ENCODE measurements around the gene FAM50A.
A peak's percentile ranks its signal among the peaks of the same experiment; 100 is the strongest.

The FAM50A gene

DNA sequence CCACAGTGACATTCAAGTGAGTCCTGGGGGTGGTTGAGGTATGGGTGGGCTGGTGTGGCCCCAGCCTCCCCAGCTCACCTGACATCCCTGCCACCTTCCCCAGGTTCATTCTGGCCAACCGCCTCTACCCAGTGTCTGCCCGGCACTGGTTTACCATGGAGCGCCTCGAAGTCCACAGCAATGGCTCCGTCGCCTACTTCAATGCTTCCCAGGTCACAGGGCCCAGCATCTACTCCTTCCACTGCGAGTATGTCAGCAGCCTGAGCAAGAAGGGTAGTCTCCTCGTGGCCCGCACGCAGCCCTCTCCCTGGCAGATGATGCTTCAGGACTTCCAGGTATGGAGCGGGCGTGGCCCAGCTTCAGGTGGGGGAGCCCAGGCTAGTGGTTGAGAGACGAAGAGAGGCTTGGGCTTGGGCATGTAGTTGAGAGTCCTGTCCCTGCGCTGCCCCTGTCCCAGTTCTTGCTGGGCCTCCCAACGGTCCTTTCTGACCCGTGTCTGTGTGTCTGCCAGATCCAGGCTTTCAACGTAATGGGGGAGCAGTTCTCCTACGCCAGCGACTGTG lies 8.7 kb upstream of the FAM50A start:
- DNase-seq (ENCODE audit: low read depth), result no peak
- H3K4me3 ChIP-seq (ENCODE audit: low read length), result no peak overlapping the region
- TF ChIP-seq, protein P1, sequence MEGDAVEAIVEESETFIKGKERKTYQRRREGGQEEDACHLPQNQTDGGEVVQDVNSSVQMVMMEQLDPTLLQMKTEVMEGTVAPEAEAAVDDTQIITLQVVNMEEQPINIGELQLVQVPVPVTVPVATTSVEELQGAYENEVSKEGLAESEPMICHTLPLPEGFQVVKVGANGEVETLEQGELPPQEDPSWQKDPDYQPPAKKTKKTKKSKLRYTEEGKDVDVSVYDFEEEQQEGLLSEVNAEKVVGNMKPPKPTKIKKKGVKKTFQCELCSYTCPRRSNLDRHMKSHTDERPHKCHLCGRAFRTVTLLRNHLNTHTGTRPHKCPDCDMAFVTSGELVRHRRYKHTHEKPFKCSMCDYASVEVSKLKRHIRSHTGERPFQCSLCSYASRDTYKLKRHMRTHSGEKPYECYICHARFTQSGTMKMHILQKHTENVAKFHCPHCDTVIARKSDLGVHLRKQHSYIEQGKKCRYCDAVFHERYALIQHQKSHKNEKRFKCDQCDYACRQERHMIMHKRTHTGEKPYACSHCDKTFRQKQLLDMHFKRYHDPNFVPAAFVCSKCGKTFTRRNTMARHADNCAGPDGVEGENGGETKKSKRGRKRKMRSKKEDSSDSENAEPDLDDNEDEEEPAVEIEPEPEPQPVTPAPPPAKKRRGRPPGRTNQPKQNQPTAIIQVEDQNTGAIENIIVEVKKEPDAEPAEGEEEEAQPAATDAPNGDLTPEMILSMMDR (IDR thresholded peaks at IDR 0.05; ENCODE audit: insufficient read depth, low read depth, low read length, missing control alignments), result no peak

DNA sequence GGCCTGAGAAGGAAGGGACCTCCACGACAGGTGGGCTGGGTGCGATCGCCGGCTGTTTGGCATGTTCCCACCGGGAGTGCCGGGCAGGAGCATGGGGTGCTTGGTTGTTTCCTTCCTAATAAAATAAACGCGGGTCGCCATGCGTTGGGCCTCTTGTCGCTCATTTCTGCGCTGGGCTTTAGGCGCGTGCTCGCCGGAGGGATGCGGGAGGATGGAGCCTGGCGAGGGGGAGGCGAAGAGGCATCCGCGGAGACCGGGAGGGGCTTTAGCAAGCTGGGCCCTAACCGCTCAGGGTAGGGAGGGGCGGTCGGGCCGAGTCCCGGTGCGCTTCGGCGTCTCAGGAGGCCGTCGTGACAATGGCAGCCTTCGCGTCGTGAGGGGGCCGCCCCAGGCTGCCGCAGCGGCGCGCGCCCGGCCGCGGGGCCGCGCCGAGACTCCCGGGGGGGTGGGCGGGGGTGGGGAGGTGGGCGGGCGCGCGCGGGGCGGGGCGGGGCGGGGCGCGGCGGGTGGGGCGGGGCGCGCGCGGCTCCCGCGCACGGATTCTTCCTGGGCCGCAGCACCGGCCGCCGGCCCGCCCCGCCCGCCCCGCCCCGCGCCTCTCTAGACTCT lies 7.5 kb upstream of the FAM50A start:
- H3K4me3 ChIP-seq (ENCODE audit: low read length), result peak overlapping the region; percentile 22
- peak; percentile 27 for DNase-seq (ENCODE audit: low read depth)
- TF ChIP-seq, protein P1 (IDR thresholded peaks at IDR 0.05; ENCODE audit: insufficient read depth, low read depth, low read length, missing control alignments), result no peak

DNA sequence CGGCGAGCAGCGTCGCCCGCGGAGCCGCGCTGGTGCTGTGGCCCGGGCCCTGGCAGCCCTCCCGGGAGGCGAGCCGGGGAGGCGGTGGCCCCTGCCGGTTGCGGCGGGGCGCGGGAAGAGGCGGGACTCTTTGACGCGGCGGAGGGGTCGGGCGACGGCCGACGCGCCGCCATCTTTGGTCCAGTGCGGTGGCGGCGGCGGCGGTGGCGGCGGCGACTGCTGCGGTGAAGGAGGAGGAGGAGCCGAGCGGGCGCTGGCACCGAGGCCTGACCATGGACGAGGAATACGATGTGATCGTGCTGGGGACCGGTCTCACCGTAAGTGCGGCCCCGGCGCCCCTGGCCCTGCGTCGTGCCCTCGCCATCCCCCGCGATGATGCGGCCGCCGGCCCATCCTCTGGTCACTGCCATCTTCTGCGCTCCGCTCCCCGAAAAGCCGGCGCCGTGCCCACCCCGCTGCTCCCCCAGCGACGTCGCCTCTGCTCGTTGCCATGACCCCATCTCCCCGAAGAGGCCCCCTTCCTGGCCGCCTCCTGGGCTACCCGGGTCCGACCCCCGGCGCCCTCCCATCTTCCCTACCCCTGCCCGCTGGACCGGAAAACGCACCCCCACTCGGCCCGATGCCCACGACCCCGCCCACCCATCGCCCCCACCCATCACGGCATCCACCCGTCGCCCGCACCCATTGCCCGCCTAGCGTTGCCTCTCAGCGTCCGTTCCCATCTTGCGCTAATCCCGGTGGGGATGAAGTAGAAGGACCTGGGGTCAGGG lies 6.8 kb upstream of the FAM50A start, which contains the start of gene GDI1:
Gene GDI1 (plus strand): TSS at position 172 of the 770 bp plus-strand sequence. CDS start 101 bp downstream, at position 273.
- TF ChIP-seq, protein P1 (IDR thresholded peaks at IDR 0.05; ENCODE audit: insufficient read depth, low read depth, low read length, missing control alignments), result no peak
- DNase-seq (ENCODE audit: low read depth), result peak; percentile 43
- H3K4me3 ChIP-seq (ENCODE audit: low read length), result peak within 1 kb of the TSS; percentile 57

DNA sequence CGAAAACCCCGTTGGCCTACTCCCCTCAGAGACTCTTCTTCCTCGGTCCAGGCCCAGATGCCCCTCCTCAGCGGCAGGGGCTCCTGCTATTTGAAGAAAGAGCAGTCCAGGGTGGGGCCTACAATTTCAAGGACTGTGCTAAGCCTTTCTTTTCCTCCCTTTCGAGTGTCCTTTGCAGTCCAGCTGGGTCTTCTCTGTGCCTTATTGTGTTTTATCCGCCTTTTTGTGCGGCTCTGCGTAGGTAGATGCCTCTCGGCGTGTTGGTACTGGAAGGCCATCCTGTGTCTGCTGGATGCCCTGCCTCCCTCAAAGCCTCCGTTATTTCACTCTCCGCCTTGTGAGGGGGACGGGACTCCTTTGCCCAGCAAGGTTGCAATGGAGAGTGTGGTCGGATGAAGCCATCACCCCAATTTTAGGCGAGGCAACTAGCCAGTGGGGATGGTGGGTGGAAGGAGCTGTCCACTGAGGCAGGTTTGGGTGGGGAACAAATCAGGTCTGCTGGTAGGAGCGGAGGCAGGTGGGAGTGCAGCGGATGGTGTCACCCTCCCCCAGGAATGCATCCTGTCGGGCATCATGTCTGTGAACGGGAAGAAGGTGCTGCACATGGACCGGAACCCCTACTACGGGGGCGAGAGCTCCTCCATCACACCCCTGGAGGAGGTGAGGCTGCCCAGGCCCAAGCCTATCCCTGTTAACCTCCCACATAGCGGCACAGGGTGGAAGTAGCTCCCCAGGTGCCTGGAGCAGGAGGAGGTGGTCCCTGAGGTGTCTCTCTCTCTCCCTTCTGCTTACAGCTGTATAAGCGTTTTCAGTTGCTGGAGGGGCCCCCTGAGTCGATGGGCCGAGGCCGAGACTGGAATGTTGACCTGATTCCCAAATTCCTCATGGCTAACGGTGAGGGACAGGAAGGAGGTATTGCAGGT lies 5.7 kb upstream of the FAM50A start:
- TF ChIP-seq, protein P1 (IDR thresholded peaks at IDR 0.05; ENCODE audit: insufficient read depth, low read depth, low read length, missing control alignments), result no peak
- peak overlapping the region; percentile 57 for H3K4me3 ChIP-seq (ENCODE audit: low read length)
- DNase-seq (ENCODE audit: low read depth), result no peak

DNA sequence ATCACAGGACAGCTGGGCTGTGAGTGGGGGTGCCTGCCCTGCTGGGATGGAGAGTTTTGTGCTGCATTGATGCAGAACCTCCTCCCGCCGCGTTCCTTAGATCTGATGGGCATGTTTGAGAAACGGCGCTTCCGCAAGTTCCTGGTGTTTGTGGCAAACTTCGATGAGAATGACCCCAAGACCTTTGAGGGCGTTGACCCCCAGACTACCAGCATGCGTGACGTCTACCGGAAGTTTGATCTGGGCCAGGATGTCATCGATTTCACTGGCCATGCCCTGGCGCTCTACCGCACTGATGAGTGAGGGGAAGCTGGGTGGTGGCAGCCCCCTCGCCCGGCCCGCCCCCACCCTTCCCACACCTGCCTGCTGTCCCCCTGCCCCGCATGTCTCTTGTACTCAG lies 4.1 kb upstream of the FAM50A start:
- TF ChIP-seq, protein P1 (IDR thresholded peaks at IDR 0.05; ENCODE audit: insufficient read depth, low read depth, low read length, missing control alignments), result no peak
- H3K4me3 ChIP-seq (ENCODE audit: low read length), result no peak overlapping the region
- DNase-seq (ENCODE audit: low read depth), result no peak

DNA sequence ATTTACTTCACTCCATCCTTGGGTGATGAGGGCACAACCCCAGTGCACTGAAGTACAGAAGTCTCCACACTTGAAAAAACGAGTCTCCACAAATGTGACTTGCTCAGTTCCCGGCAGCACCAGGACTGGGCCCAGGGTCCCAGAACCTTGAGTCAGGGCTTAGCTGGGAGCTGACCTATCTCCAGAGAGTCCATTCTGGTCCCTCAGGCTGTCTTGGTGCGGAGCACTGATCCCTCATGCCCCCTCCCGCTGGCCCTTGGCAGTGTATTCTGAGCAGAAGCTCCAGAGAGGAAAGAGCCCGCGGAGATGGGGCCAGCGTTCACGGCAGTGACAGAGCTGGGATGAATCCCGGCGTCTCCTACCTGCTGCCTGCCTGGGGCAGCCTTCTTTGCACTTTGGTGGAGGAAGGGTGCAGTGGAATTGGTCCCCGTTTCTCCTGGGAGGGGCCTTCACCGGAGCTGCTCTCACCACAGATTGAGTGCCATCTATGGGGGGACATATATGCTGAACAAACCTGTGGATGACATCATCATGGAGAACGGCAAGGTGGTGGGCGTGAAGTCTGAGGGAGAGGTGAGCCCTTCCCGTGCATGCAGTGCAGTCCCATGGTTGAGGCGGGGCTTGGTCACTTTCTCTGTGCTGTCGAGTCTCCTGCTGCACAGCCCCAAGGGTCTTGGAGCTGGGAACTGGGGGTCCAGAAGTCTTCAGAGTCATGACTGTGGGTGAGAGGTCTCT lies 3.2 kb upstream of the FAM50A start:
- DNase-seq (ENCODE audit: low read depth), result no peak
- TF ChIP-seq, protein P1 (IDR thresholded peaks at IDR 0.05; ENCODE audit: insufficient read depth, low read depth, low read length, missing control alignments), result no peak
- H3K4me3 ChIP-seq (ENCODE audit: low read length), result no peak overlapping the region
